ENCODE results near the gene VIL1. TPM values are rescaled to one million over a fixed set of nuclear protein-coding genes. Genes with fewer than 3 reads are reported as not detected.

Gene VIL1
- total RNA-seq, 1 donor from 2014 or later = 0.29 TPM

DNA sequence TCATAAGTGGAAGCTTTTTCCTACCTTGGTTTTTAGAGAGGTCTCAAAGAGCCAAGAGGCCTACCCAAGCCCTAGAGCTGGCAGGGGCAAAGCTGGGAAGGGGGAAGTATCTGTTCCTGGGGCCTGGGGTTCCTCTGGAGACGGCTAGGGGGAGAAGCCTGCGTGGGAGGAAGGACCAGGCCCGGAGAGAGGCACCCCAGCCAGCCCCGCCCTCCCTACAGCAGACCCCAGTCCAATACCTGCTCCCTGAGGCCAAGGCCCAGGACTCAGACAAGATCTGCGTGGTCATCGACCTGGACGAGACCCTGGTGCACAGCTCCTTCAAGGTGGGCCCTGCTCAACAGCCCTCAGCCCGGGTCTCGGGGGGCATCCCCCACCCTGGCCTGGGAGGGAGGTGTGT is 17.0 kb upstream of the VIL1 start:
- Mint-ChIP-seq H3K9me3 (no peaks in the 10 kb centered on the region), H3K27ac (peak overlapping the region; percentile 30), H3K4me3 (peak overlapping the region; percentile 94), H3K4me1 (peaks cover 37% of the 10 kb centered on the region), H3K27me3 (ENCODE audit: low read depth) (no peaks in the 10 kb centered on the region), H3K36me3 (peaks cover 12% of the 10 kb centered on the region)
- TF ChIP-seq, protein P1, sequence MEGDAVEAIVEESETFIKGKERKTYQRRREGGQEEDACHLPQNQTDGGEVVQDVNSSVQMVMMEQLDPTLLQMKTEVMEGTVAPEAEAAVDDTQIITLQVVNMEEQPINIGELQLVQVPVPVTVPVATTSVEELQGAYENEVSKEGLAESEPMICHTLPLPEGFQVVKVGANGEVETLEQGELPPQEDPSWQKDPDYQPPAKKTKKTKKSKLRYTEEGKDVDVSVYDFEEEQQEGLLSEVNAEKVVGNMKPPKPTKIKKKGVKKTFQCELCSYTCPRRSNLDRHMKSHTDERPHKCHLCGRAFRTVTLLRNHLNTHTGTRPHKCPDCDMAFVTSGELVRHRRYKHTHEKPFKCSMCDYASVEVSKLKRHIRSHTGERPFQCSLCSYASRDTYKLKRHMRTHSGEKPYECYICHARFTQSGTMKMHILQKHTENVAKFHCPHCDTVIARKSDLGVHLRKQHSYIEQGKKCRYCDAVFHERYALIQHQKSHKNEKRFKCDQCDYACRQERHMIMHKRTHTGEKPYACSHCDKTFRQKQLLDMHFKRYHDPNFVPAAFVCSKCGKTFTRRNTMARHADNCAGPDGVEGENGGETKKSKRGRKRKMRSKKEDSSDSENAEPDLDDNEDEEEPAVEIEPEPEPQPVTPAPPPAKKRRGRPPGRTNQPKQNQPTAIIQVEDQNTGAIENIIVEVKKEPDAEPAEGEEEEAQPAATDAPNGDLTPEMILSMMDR (IDR thresholded peaks at IDR 0.05; ENCODE audit: unreplicated experiment) = no peak
- no peak for DNase-seq (ENCODE audit: low spot score in 2 of 2, unreplicated experiment in 2 of 2)

GRCh38 chr2:218402491-218402901 is 16.4 kb upstream of the VIL1 start:
- no peak for DNase-seq (ENCODE audit: low spot score in 2 of 2, unreplicated experiment in 2 of 2)
- H3K27ac Mint-ChIP-seq = no peak overlapping the region
- H3K4me1 Mint-ChIP-seq = peaks cover 36% of the 10 kb centered on the region
- peaks cover 12% of the 10 kb centered on the region for H3K36me3 Mint-ChIP-seq
- TF ChIP-seq, protein P1 (IDR thresholded peaks at IDR 0.05; ENCODE audit: unreplicated experiment) = no peak
- H3K4me3 Mint-ChIP-seq = peak overlapping the region; percentile 6
- H3K27me3 Mint-ChIP-seq (ENCODE audit: low read depth) = no peaks in the 10 kb centered on the region
- no peaks in the 10 kb centered on the region for H3K9me3 Mint-ChIP-seq

DNA sequence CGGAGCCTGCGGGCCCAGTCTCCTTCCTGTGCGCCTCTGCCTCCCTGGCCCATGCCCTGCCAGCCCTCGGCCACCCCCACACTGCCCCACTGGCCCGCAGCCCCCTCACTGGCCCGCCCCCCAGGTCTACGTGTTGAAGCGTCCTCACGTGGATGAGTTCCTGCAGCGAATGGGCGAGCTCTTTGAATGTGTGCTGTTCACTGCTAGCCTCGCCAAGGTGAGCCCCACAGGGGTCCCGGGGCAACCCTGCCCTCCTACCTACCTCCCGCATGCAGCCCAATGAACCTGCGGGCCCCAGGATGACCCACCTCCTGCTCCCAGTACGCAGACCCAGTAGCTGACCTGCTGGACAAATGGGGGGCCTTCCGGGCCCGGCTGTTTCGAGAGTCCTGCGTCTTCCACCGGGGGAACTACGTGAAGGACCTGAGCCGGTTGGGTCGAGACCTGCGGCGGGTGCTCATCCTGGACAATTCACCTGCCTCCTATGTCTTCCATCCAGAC is 16.0 kb upstream of the VIL1 start:
- no peak for DNase-seq (ENCODE audit: low spot score in 2 of 2, unreplicated experiment in 2 of 2)
- Mint-ChIP-seq H3K27ac (no peak overlapping the region), H3K36me3 (peaks cover 12% of the 10 kb centered on the region), H3K27me3 (ENCODE audit: low read depth) (no peaks in the 10 kb centered on the region), H3K9me3 (no peaks in the 10 kb centered on the region), H3K4me3 (no peak overlapping the region), H3K4me1 (peaks cover 36% of the 10 kb centered on the region)
- TF ChIP-seq, protein P1 (IDR thresholded peaks at IDR 0.05; ENCODE audit: unreplicated experiment) = no peak

DNA sequence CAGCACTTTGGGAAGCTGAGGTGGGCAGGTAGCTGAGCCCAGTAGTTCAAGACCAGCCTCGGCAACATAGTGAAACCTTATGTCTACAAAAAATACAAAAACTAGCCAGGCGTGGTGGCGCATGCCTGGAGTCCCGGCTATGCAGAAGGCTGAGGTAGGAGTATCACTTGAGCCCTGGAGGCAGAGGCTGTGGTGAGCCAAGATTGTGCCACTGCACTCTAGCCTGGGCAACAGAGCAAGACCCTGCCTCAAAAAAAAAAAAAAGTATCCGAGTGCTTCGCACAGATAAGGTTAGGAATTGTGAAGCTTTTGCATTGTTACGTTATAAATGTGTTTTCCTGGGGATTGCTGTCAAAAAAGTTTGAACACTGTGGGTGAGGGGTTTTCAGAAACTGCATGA is 15.1 kb upstream of the VIL1 start:
- DNase-seq (ENCODE audit: low spot score in 2 of 2, unreplicated experiment in 2 of 2) = no peak
- peak overlapping the region; percentile 30 for H3K27ac Mint-ChIP-seq
- TF ChIP-seq, protein P1 (IDR thresholded peaks at IDR 0.05; ENCODE audit: unreplicated experiment) = no peak
- no peaks in the 10 kb centered on the region for H3K27me3 Mint-ChIP-seq (ENCODE audit: low read depth)
- no peaks in the 10 kb centered on the region for H3K9me3 Mint-ChIP-seq
- H3K4me1 Mint-ChIP-seq = peaks cover 37% of the 10 kb centered on the region
- peaks cover 12% of the 10 kb centered on the region for H3K36me3 Mint-ChIP-seq
- H3K4me3 Mint-ChIP-seq = no peak overlapping the region

GRCh38 chr2:218404351-218405085 is 14.4 kb upstream of the VIL1 start:
- no peak for DNase-seq (ENCODE audit: low spot score in 2 of 2, unreplicated experiment in 2 of 2)
- Mint-ChIP-seq H3K27ac (peak overlapping the region; percentile 61), H3K36me3 (peaks cover 12% of the 10 kb centered on the region), H3K9me3 (no peaks in the 10 kb centered on the region), H3K4me1 (peaks cover 37% of the 10 kb centered on the region), H3K4me3 (no peak overlapping the region), H3K27me3 (ENCODE audit: low read depth) (no peaks in the 10 kb centered on the region)
- TF ChIP-seq, protein P1 (IDR thresholded peaks at IDR 0.05; ENCODE audit: unreplicated experiment) = no peak
